ENCODE data around the gene CDK6. TPM values are rescaled to one million over a fixed set of nuclear protein-coding genes. Genes with fewer than 3 reads are reported as not detected.

The CDK6 gene
- total RNA-seq, 3 donors from 2014 or later = 310 to 350 (median 347) TPM

GRCh38 chr7:92631850-92632487 lies 204.4 kb downstream of the CDK6 start:
- peaks cover 79% of the 10 kb centered on the region for H3K4me1 Mint-ChIP-seq (ENCODE audit: low read depth)
- H3K4me3 Mint-ChIP-seq = peak overlapping the region; percentile 59
- H3K9me3 Mint-ChIP-seq = peaks cover 12% of the 10 kb centered on the region
- DNase-seq (no peak), ATAC-seq (peak in 1 of 2 donors; percentile 2)
- H3K27me3 Mint-ChIP-seq (ENCODE audit: low read depth) = no peaks in the 10 kb centered on the region
- peaks cover 26% of the 10 kb centered on the region for H3K36me3 Mint-ChIP-seq (ENCODE audit: insufficient read depth)

GRCh38 chr7:92631067-92631849 lies 205.1 kb downstream of the CDK6 start:
- no peak for DNase-seq
- Mint-ChIP-seq H3K27me3 (ENCODE audit: low read depth) (no peaks in the 10 kb centered on the region), H3K36me3 (ENCODE audit: insufficient read depth) (peaks cover 29% of the 10 kb centered on the region), H3K9me3 (peaks cover 12% of the 10 kb centered on the region), H3K4me1 (ENCODE audit: low read depth) (peaks cover 84% of the 10 kb centered on the region), H3K4me3 (peak overlapping the region; percentile 21)
- peak; percentile 78 to 83 for ATAC-seq

- H3K9me3 Mint-ChIP-seq = peaks cover 12% of the 10 kb centered on the region
- ATAC-seq = no peak
- H3K27me3 Mint-ChIP-seq (ENCODE audit: low read depth) = no peaks in the 10 kb centered on the region
- peaks cover 84% of the 10 kb centered on the region for H3K4me1 Mint-ChIP-seq (ENCODE audit: low read depth)
- no peak overlapping the region for H3K4me3 Mint-ChIP-seq
- no peak for DNase-seq
- peaks cover 29% of the 10 kb centered on the region for H3K36me3 Mint-ChIP-seq (ENCODE audit: insufficient read depth)
These were observed 206.6 kb downstream of the CDK6 start for GRCh38 chr7:92629779-92630178.

- no peak for ATAC-seq
- Mint-ChIP-seq H3K4me1 (ENCODE audit: low read depth) (peaks cover 81% of the 10 kb centered on the region), H3K4me3 (no peak overlapping the region), H3K36me3 (ENCODE audit: insufficient read depth) (peaks cover 42% of the 10 kb centered on the region), H3K27me3 (ENCODE audit: low read depth) (no peaks in the 10 kb centered on the region), H3K9me3 (peaks cover 12% of the 10 kb centered on the region)
- no peak for DNase-seq
These were observed 208.4 kb downstream of the CDK6 start for GRCh38 chr7:92627956-92628355.

GRCh38 chr7:92626281-92626809 lies 210.0 kb downstream of the CDK6 start:
- peak overlapping the region; percentile 2 for H3K4me3 Mint-ChIP-seq
- peaks cover 12% of the 10 kb centered on the region for H3K9me3 Mint-ChIP-seq
- peaks cover 55% of the 10 kb centered on the region for H3K36me3 Mint-ChIP-seq (ENCODE audit: insufficient read depth)
- DNase-seq (no peak), ATAC-seq (peak in 1 of 2 donors; percentile 12)
- peaks cover 84% of the 10 kb centered on the region for H3K4me1 Mint-ChIP-seq (ENCODE audit: low read depth)
- H3K27me3 Mint-ChIP-seq (ENCODE audit: low read depth) = no peaks in the 10 kb centered on the region

- peak overlapping the region; percentile 62 for H3K4me3 Mint-ChIP-seq
- H3K9me3 Mint-ChIP-seq = peaks cover 12% of the 10 kb centered on the region
- H3K36me3 Mint-ChIP-seq (ENCODE audit: insufficient read depth) = peaks cover 56% of the 10 kb centered on the region
- ATAC-seq (peak; percentile 62), DNase-seq (no peak)
- H3K4me1 Mint-ChIP-seq (ENCODE audit: low read depth) = peaks cover 83% of the 10 kb centered on the region
- H3K27me3 Mint-ChIP-seq (ENCODE audit: low read depth) = no peaks in the 10 kb centered on the region
These were observed 210.8 kb downstream of the CDK6 start for GRCh38 chr7:92625617-92626016.

- H3K4me3 Mint-ChIP-seq = no peak overlapping the region
- peaks cover 75% of the 10 kb centered on the region for H3K4me1 Mint-ChIP-seq (ENCODE audit: low read depth)
- DNase-seq (no peak), ATAC-seq (no peak)
- H3K9me3 Mint-ChIP-seq = peaks cover 12% of the 10 kb centered on the region
- H3K36me3 Mint-ChIP-seq (ENCODE audit: insufficient read depth) = peaks cover 54% of the 10 kb centered on the region
- H3K27me3 Mint-ChIP-seq (ENCODE audit: low read depth) = no peaks in the 10 kb centered on the region
These were observed 211.9 kb downstream of the CDK6 start for GRCh38 chr7:92624298-92624996.

- Mint-ChIP-seq H3K4me1 (ENCODE audit: low read depth) (peaks cover 67% of the 10 kb centered on the region), H3K9me3 (peaks cover 5% of the 10 kb centered on the region), H3K4me3 (no peak overlapping the region), H3K36me3 (ENCODE audit: insufficient read depth) (peaks cover 46% of the 10 kb centered on the region), H3K27me3 (ENCODE audit: low read depth) (no peaks in the 10 kb centered on the region)
- ATAC-seq = no peak
- no peak for DNase-seq
These were observed 212.8 kb downstream of the CDK6 start for GRCh38 chr7:92623544-92623943.

- ATAC-seq = no peak
- no peak overlapping the region for H3K4me3 Mint-ChIP-seq
- H3K27me3 Mint-ChIP-seq (ENCODE audit: low read depth) = no peaks in the 10 kb centered on the region
- H3K9me3 Mint-ChIP-seq = no peaks in the 10 kb centered on the region
- peaks cover 45% of the 10 kb centered on the region for H3K36me3 Mint-ChIP-seq (ENCODE audit: insufficient read depth)
- H3K4me1 Mint-ChIP-seq (ENCODE audit: low read depth) = peaks cover 60% of the 10 kb centered on the region
- DNase-seq = no peak
These were observed 213.7 kb downstream of the CDK6 start for GRCh38 chr7:92622685-92623084.

- H3K9me3 Mint-ChIP-seq = no peaks in the 10 kb centered on the region
- H3K4me3 Mint-ChIP-seq = no peak overlapping the region
- peaks cover 53% of the 10 kb centered on the region for H3K4me1 Mint-ChIP-seq (ENCODE audit: low read depth)
- H3K27me3 Mint-ChIP-seq (ENCODE audit: low read depth) = no peaks in the 10 kb centered on the region
- no peak for ATAC-seq
- no peak for DNase-seq
- peaks cover 41% of the 10 kb centered on the region for H3K36me3 Mint-ChIP-seq (ENCODE audit: insufficient read depth)
These were observed 214.3 kb downstream of the CDK6 start for GRCh38 chr7:92622030-92622429.

GRCh38 chr7:92621561-92622023 lies 214.8 kb downstream of the CDK6 start:
- H3K4me1 Mint-ChIP-seq (ENCODE audit: low read depth) = peaks cover 51% of the 10 kb centered on the region

GRCh38 chr7:92621026-92621540 lies 215.3 kb downstream of the CDK6 start:
- Mint-ChIP-seq H3K4me1 (ENCODE audit: low read depth) (peaks cover 46% of the 10 kb centered on the region), H3K36me3 (ENCODE audit: insufficient read depth) (peaks cover 42% of the 10 kb centered on the region), H3K27me3 (ENCODE audit: low read depth) (no peaks in the 10 kb centered on the region), H3K4me3 (peak overlapping the region; percentile 16), H3K9me3 (no peaks in the 10 kb centered on the region)
- peak; percentile 71 for DNase-seq
- ATAC-seq = peak; percentile 86 to 88

More at GRCh38 chr7:92621561-92622023, 214.8 kb downstream of the CDK6 start:
- Mint-ChIP-seq H3K27me3 (ENCODE audit: low read depth) (no peaks in the 10 kb centered on the region), H3K4me3 (peak overlapping the region; percentile 16), H3K9me3 (no peaks in the 10 kb centered on the region), H3K36me3 (ENCODE audit: insufficient read depth) (peaks cover 40% of the 10 kb centered on the region)
- ATAC-seq (peak; percentile 19 to 20), DNase-seq (no peak)

GRCh38 chr7:92615861-92616260 lies 220.5 kb downstream of the CDK6 start:
- ATAC-seq (peak in 1 of 2 donors; percentile 34), DNase-seq (no peak)
- H3K36me3 Mint-ChIP-seq (ENCODE audit: insufficient read depth) = peaks cover 41% of the 10 kb centered on the region
- H3K27me3 Mint-ChIP-seq (ENCODE audit: low read depth) = no peaks in the 10 kb centered on the region
- no peak overlapping the region for H3K4me3 Mint-ChIP-seq
- H3K4me1 Mint-ChIP-seq (ENCODE audit: low read depth) = peaks cover 13% of the 10 kb centered on the region
- H3K9me3 Mint-ChIP-seq = no peaks in the 10 kb centered on the region

- peaks cover 19% of the 10 kb centered on the region for H3K4me1 Mint-ChIP-seq (ENCODE audit: low read depth)
- no peak for DNase-seq
- H3K9me3 Mint-ChIP-seq = no peaks in the 10 kb centered on the region
- H3K27me3 Mint-ChIP-seq (ENCODE audit: low read depth) = no peaks in the 10 kb centered on the region
- no peak for ATAC-seq
- no peak overlapping the region for H3K4me3 Mint-ChIP-seq
- H3K36me3 Mint-ChIP-seq (ENCODE audit: insufficient read depth) = peaks cover 41% of the 10 kb centered on the region
These were observed 221.7 kb downstream of the CDK6 start for GRCh38 chr7:92614660-92615174.

Measured in activated T-cell treated with anti-CD3 and anti-CD28 coated beads, Interleukin-2, amount 50 U/mL, for 4 hours (primary cell).